Stimulated activated naive CD8-positive, alpha-beta T cell treated with anti-CD3 and anti-CD28 coated beads, Interleukin-15, amount 100 ng/mL, for 72 hours (primary cell): ENCODE measurements around the gene VPS13C.

Experiments
- ATAC-seq: fragments of 150-1000 bp; cut with Tn5 transposase; 2 replicates; pipeline ENCODE4 v1.10.0; 2021; ENCODE audit warnings: mild to moderate bottlenecking, moderate library complexity
- DNase-seq, 2 donors: peaks; one replicate each; pipeline ENCODE4 v3.0.0; 2021 to 2022
- H3K27ac Mint-ChIP-seq, 2 donors: one replicate each; pipeline ENCODE4 v1.8.0; 2022; ENCODE audit warnings: mild to moderate bottlenecking in 2 of 2, mixed read lengths in 2 of 2, moderate library complexity in 2 of 2
- H3K27me3 Mint-ChIP-seq: one replicate; pipeline ENCODE4 v1.8.0; 2022; ENCODE audit warnings: mixed read lengths
- H3K4me1 Mint-ChIP-seq: one replicate; pipeline ENCODE4 v1.8.0; 2022; ENCODE audit warnings: mild to moderate bottlenecking, mixed read lengths
- H3K4me3 Mint-ChIP-seq, 2 donors: one replicate each; pipeline ENCODE4 v1.8.0; 2022; ENCODE audit warnings: mild to moderate bottlenecking in 2 of 2, mixed read lengths in 2 of 2, moderate library complexity in 1 of 2
- H3K9me3 Mint-ChIP-seq, 2 donors: one replicate each; pipeline ENCODE4 v1.8.0; 2022; ENCODE audit warnings: mixed read lengths in 2 of 2

The VPS13C gene

DNA sequence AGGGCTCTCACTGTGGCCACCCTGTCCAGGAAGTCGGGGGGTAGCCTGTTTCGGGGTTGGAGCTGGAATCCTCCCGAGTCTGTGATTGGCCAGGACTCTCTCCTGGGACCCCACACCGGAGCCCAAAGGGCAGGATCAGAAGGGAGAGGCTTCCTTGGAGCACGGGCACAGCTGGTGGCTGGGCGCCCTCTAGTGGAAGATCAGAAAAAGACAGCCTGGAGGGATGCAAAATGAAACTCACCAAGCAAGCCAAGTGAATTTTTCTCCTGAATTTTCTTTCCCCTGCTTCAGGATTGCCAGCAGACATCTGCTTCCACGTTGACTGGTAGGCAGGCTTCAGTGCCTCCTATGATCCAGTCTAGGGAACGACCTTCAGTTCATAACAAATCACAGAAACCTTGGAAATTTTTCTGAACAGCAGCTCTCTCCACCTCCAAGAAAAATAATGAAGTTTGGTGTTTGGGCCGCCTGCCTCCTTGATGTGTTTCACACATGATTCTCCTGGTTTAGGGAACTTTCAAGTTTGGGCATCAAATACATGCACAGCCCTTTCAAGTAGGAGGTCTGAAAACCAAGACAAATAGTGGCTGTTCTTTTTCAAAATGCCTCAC is 224.6 kb downstream of the VPS13C start:
- Mint-ChIP-seq H3K4me1 (peaks cover 12% of the 10 kb centered on the region), H3K4me3 (no peak overlapping the region), H3K9me3 (no peaks in the 10 kb centered on the region), H3K27me3 (peaks cover 60% of the 10 kb centered on the region), H3K27ac (no peak overlapping the region)
- DNase-seq (peak; percentile 52 to 57), ATAC-seq (peak; percentile 42)

DNA sequence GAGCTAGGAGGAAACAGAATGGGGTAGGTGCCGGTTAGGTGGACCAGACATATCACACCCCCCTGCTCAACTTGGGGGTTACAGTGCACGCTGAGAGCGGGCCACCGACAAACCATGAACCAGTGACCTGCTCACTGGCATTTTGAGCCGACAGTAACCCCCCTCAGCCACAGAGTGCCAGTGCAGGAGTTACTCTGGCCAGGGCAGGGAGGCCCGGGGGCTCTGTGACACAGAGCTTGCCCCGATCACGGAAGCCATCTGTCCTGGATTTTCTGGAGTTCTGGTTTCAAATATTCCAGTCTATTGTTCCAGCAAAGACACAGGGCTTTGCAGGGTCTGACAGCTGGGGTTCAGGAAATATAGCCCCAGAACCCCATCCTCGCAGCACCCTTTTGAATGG is 225.2 kb downstream of the VPS13C start:
- H3K4me3 Mint-ChIP-seq: no peak overlapping the region
- peaks cover 15% of the 10 kb centered on the region for H3K4me1 Mint-ChIP-seq
- H3K27ac Mint-ChIP-seq: no peak overlapping the region
- no peaks in the 10 kb centered on the region for H3K9me3 Mint-ChIP-seq
- peaks cover 57% of the 10 kb centered on the region for H3K27me3 Mint-ChIP-seq
- DNase-seq (no peak), ATAC-seq (no peak)

DNA sequence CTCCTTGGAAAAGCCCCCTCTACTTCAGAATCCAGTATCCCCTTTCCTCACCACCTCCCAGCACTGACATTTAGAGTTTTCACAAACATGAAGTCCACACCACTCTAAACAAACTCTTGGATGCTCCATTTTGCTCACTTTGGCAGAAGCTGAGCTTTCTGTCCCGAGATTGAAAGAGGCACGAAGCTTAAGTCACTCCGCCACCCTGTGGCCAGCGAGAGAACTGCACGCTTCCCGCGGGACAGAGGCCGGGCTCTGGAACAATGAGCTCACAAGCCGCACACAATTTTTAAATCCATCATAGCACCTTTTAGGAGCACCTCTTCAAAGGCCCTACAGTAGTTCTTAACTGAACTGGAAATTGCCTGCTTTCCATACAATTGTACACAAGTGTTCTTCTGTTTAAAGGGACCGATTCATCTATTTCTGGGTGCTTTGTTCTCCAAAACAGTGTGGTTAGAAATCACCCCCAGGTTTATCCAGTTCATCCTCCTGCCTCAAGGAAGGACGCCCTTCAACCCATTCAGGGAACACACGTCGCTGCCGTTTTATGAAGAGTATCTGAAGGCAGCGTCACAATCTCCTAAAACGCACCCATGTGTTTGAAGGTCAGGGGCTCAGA is 226.1 kb downstream of the VPS13C start:
- peak; percentile 64 to 67 for DNase-seq
- ATAC-seq: peak; percentile 67
- Mint-ChIP-seq H3K9me3 (no peaks in the 10 kb centered on the region), H3K4me3 (no peak overlapping the region), H3K27ac (no peak overlapping the region), H3K4me1 (peaks cover 15% of the 10 kb centered on the region), H3K27me3 (peaks cover 49% of the 10 kb centered on the region)

DNA sequence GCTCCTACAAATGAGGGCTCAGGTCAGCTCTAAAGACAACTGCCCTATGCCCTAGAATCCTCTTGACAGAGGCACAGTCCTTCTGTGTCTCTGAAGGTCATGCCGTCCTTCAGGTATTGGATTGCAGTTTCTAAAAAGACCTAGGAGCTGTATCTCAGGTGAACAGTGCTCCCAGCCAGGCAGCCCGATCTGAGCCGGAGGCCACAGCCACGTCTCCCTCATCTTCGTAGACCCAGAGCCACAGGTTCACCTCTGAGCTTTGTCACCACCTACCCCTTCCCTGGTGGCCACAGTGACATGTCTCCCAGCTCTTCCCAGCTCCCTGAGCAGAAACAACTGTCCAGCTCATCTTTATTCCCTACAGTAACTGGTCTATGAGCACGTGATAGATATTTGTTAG is 228.0 kb downstream of the VPS13C start:
- Mint-ChIP-seq H3K9me3 (no peaks in the 10 kb centered on the region), H3K4me1 (peaks cover 15% of the 10 kb centered on the region), H3K4me3 (no peak overlapping the region), H3K27me3 (peaks cover 48% of the 10 kb centered on the region), H3K27ac (no peak overlapping the region)
- no peak for DNase-seq
- no peak for ATAC-seq

DNA sequence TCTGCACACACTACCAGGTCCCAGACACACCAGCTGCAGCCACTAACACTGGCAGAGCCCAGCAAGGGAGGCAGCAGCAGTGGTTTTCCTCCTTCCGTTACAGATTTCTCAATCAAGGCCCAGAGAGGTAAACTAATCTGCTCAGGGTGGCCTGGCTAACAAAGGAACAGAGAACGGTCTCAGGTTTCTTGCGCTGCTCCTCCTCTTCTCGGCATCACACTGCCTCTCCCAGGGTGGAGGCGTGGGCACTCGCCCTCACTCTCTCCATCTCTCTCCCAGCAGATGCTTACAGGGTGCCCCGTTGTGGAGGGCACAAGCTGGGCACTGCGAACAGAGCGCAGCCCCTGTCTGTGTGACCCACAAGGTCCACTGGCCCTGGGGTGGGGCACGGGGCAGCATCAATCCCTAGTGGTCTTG is 228.7 kb downstream of the VPS13C start:
- peaks cover 48% of the 10 kb centered on the region for H3K27me3 Mint-ChIP-seq

DNA sequence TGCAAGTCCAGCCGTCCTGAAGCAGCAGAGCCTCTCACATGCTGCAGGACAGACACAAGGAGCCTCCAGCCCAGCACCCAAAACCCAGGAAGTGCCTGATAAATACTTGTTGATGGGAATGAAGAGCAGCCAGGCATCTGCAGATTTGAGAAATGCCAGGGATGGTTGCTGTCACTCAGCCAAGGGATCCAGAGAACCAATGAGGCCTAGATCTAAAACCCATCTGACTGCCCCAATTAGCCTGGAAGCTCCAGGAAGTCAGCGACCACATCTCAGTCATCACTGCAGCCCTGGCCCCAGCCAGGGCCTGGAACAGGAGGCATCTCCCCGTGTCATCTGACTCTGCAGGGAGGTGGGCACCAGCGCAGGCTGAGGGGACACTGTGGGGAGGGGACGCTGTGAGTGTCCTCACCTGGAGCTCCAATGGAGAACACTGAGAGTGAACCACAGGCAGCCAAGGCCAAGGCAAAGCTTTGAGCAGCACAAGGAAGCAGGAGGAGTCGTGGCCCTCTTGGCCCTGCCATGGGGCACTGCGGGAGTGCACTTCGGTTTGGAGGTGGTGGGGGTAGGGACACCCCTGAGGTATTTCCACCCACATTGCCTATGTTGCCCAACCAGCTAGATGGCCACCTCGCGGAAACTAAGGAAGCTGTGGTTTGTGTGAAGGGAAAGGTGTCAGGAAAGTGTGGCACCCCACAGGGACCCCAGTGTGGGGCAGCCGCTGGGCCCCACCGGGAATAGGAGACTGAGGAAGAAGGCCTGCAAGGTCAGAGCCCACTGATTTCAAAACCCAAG is 229.5 kb downstream of the VPS13C start:
- H3K27me3 Mint-ChIP-seq: peaks cover 50% of the 10 kb centered on the region
- no peaks in the 10 kb centered on the region for H3K9me3 Mint-ChIP-seq
- ATAC-seq (no peak), DNase-seq (no peak)
- H3K4me3 Mint-ChIP-seq: no peak overlapping the region
- H3K4me1 Mint-ChIP-seq: peaks cover 15% of the 10 kb centered on the region
- peak overlapping the region in 1 of 2 donors; percentile 55 for H3K27ac Mint-ChIP-seq

More for the DNA sequence above, 228.7 kb downstream of the VPS13C start:
- no peak for DNase-seq
- Mint-ChIP-seq H3K4me3 (no peak overlapping the region), H3K27ac (peak overlapping the region in 1 of 2 donors; percentile 54), H3K9me3 (no peaks in the 10 kb centered on the region), H3K4me1 (peaks cover 15% of the 10 kb centered on the region)
- no peak for ATAC-seq

DNA sequence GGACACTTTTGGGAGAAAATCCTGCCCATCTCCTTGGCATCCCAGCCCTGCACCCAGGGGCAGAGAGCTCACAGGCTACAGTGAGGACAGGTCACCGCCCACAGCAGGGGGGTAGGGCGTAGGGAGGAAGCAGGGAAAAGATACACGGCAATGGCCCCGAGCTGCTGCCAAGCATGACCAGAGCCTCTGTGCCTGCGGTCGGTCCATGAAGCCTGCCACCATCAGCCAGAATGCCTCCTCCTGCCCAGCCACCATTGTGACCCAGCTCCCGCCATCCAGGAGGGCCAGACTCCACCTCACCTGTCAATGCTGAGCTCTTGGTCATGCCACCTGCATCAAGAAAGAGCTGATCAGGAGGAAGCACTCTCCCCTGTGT is 230.7 kb downstream of the VPS13C start:
- no peak overlapping the region for H3K4me3 Mint-ChIP-seq
- peaks cover 56% of the 10 kb centered on the region for H3K27me3 Mint-ChIP-seq
- H3K4me1 Mint-ChIP-seq: peaks cover 15% of the 10 kb centered on the region
- no peaks in the 10 kb centered on the region for H3K9me3 Mint-ChIP-seq
- DNase-seq: no peak
- peak overlapping the region in 1 of 2 donors; percentile 84 for H3K27ac Mint-ChIP-seq
- no peak for ATAC-seq

DNA sequence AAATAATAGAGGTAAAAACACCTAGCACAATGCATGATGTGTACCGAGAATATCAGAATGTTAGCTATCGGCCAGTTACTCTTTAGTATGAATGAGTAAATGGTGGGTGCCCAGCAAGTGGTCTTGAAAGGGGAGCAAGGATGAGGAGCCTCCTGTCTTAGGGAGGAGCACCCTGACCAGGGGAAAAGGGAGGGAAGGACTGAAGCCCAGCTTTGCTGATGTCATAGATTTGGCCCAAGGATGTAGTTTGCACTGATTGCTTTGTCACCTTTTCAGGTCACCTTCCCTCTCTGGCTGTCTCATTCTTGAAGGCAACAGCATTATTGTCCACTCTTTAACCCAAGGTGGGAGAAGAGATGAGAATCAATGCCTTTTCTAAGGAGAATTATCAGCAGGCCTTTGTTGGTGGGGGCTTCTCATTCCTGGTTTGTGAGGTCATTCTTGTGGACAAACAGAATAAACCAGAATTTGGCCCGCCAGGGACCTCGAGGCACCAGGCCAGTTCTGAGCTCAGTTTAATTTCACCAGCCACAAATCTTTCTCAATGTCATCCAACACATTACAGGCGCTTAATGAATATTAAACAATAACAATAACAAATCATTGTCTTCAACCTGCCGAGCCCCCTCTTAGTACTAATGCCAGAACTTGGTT is 231.3 kb downstream of the VPS13C start:
- Mint-ChIP-seq H3K27me3 (peaks cover 52% of the 10 kb centered on the region), H3K9me3 (no peaks in the 10 kb centered on the region), H3K4me1 (peaks cover 10% of the 10 kb centered on the region), H3K4me3 (no peak overlapping the region), H3K27ac (peak overlapping the region in 1 of 2 donors; percentile 10)
- ATAC-seq: no peak
- no peak for DNase-seq

DNA sequence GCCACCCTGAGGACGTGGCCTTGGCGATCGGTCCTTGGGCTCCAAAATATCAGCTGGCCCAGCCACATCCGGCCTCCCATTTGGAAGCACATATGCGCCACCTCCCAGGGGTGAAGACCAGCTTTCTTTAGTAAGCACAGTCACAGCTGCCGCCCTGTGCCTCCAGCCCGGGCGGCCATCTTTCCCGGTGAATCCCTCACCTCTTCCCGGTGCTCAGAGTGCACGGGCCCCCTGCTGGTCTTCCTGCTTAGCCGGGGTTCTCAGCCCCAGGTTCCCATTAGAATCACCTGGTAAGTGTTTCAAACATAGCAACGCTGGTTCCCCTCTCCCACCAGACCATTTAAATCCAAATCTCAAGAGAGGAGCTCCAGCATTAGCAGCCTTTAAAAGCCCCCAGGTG is 232.2 kb downstream of the VPS13C start:
- Mint-ChIP-seq H3K27me3 (peaks cover 45% of the 10 kb centered on the region), H3K9me3 (no peaks in the 10 kb centered on the region), H3K4me1 (peaks cover 7% of the 10 kb centered on the region), H3K4me3 (no peak overlapping the region), H3K27ac (no peak overlapping the region)
- no peak for DNase-seq
- ATAC-seq: no peak

DNA sequence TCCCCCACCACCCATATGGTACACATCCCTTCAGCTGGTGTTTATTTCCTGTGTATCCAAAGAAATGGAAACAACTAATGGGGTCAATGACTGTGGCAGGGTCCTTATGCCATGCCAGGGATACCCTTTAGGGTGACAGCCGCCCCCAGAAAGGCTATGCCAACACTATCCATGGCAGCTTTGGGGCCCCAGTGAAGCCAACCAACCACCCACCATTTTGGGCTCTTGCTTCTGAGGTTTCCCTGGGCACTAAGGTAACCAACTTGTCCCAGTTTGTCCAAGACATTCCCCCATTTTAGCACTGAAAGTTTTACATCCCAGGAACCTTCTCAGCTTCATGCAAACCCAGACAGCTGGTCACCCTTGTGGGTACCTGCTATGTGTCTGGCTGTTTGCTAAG is 233.1 kb downstream of the VPS13C start:
- Mint-ChIP-seq H3K9me3 (no peaks in the 10 kb centered on the region), H3K4me1 (peaks cover 7% of the 10 kb centered on the region)

DNA sequence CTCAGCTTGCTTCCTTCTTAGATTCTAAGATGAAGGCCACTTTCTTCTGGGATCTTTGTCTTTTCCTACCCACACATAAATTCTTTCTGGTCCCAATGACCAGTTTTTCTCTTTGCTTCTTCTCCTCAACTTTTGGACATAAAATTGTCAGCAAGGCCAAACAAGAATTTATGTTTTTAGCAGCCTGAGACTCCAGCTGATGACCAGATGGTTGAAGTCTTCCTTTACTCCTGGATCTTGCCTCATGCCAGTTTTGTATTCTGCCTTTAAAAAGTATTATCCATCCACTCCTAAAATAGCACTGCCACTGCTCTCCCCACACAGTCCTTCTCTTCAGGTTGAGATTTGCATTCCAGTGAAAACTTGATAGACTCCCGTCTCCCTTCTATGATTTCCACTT is 236.0 kb downstream of the VPS13C start:
- no peaks in the 10 kb centered on the region for H3K4me1 Mint-ChIP-seq
- peak overlapping the region in 1 of 2 donors; percentile 41 for H3K27ac Mint-ChIP-seq
- no peak overlapping the region for H3K4me3 Mint-ChIP-seq
- peaks cover 37% of the 10 kb centered on the region for H3K27me3 Mint-ChIP-seq
- DNase-seq (no peak), ATAC-seq (no peak)
- no peaks in the 10 kb centered on the region for H3K9me3 Mint-ChIP-seq

More for the DNA sequence above, 233.1 kb downstream of the VPS13C start:
- H3K4me3 Mint-ChIP-seq: no peak overlapping the region
- no peak overlapping the region for H3K27ac Mint-ChIP-seq
- ATAC-seq (no peak), DNase-seq (no peak)
- H3K27me3 Mint-ChIP-seq: peaks cover 40% of the 10 kb centered on the region

DNA sequence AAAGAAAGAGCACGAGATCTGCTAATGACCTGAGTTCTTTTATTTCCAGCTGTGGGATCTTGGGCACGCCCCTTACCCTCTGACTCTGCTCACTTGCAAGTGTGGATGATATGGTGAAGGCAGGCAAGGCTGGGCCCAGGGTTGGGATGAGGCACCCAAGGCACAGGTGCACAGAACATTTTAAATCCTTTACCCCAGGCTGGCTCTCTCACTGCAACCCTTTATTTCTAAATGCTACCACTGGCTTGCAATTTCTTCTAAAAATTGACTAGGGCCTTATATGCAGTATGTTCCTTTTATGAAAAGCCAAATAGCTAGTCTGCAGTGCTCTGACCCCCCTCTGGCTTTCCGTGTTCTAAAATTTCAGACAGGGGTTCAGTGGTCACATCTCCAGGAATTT is 237.7 kb downstream of the VPS13C start:
- H3K27ac Mint-ChIP-seq: no peak overlapping the region
- H3K4me1 Mint-ChIP-seq: no peaks in the 10 kb centered on the region
- DNase-seq: no peak
- no peaks in the 10 kb centered on the region for H3K9me3 Mint-ChIP-seq
- no peak overlapping the region for H3K4me3 Mint-ChIP-seq
- peaks cover 37% of the 10 kb centered on the region for H3K27me3 Mint-ChIP-seq
- ATAC-seq: no peak

DNA sequence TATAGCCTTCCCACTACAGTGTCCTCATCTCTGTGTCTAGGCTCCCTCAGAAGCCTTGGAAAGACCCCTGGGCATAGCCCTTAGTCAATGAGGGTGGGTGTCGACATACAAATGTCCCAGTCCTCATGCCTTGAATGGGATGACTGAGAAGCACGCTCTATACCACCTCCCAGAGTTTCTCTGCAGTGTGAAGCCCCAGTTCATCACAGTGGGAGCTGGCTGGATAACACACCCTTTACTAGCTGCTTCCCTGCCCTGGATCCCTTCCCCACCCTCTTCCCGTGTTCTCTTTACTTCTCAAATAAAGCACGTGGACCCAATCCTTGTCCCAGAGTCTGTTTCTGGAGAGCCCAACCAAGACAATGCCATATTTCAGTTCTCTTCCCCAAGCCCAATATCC is 239.3 kb downstream of the VPS13C start:
- Mint-ChIP-seq H3K27me3 (peaks cover 37% of the 10 kb centered on the region), H3K4me3 (no peak overlapping the region), H3K27ac (peak overlapping the region in 1 of 2 donors; percentile 16), H3K9me3 (no peaks in the 10 kb centered on the region), H3K4me1 (no peaks in the 10 kb centered on the region)
- ATAC-seq (no peak), DNase-seq (no peak)

DNA sequence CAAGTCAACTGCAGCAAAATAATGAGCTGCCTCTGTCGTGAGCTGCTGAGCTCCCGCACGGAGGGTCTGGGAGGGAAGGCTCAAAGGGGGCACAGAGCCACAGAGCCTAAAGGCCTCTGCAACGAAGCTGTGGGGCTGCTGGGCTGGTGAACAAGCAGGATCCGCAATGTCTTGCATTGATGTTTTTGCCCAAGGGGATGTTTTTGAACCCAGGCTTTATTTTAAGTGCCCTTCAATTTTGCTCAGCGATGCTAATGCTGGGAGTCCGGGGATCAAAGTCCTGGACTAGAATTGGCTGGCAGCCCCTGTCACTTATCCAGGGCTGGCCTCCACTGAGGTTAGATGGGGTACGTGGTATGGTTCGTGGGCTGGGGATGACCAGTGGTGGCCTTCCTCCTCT is 240.0 kb downstream of the VPS13C start:
- no peak for DNase-seq
- H3K4me1 Mint-ChIP-seq: no peaks in the 10 kb centered on the region

DNA sequence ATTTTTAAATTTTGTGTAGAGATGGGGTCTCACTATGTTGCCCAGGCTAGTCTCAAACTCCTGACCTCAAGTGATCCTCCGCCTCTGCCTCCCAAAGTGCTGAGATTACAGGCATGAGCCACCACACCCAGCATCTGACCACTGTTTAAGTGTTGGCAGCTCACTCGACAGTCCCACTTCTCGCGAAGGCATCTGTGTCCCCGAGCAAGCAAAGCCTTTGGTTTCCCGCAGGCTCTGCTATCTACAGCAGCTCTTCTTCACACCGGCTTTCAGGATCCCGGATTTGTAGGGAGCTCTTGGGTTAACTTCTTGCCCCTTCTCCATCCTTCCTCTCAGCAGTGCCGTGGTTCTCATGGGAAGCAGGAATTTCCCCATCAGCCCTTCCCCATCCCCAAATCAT is 240.9 kb downstream of the VPS13C start:
- Mint-ChIP-seq H3K27me3 (peaks cover 27% of the 10 kb centered on the region), H3K4me1 (no peaks in the 10 kb centered on the region), H3K27ac (no peak overlapping the region), H3K9me3 (no peaks in the 10 kb centered on the region), H3K4me3 (no peak overlapping the region)
- ATAC-seq (no peak), DNase-seq (no peak)

More for the DNA sequence above, 240.0 kb downstream of the VPS13C start:
- ATAC-seq: no peak
- H3K27me3 Mint-ChIP-seq: peaks cover 30% of the 10 kb centered on the region
- no peaks in the 10 kb centered on the region for H3K9me3 Mint-ChIP-seq
- H3K27ac Mint-ChIP-seq: no peak overlapping the region
- no peak overlapping the region for H3K4me3 Mint-ChIP-seq

DNA sequence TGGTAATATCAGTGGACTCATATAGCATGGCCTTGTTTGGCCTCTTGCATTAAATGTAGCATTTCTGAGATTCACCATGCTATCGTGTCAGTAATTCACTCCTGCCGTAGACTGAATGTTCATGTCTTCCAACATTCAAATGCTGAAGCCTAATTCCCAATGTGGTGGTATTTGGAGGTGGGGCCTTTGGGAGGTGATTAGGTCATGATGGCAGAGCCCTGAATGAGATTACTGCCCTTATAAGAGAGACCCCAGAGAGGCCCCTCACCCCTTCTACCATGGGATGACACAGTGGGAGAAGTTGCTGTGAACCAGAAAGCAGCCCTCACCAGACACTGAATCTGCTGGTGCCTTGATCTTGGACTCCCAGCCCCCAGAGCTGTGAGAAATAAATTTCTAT is 241.4 kb downstream of the VPS13C start:
- DNase-seq (no peak), ATAC-seq (no peak)
- H3K27ac Mint-ChIP-seq: no peak overlapping the region
- H3K4me1 Mint-ChIP-seq: no peaks in the 10 kb centered on the region
- H3K27me3 Mint-ChIP-seq: peaks cover 31% of the 10 kb centered on the region
- H3K4me3 Mint-ChIP-seq: no peak overlapping the region
- H3K9me3 Mint-ChIP-seq: no peaks in the 10 kb centered on the region
